Fibroblast of skin of left quadriceps (primary cell): ENCODE results near the gene TMEM219.
"Not testable (repeated sequence)": the region's sequence is repeated elsewhere in the genome, so short reads cannot be mapped to it uniquely, and the experiment has no call there.

ENCODE experiments used
- DNase-seq, 2 experiments: peaks; one replicate each; pipeline ENCODE4 v3.0.0-alpha.2; 2013; ENCODE audit warnings: low read depth in 2 of 2

TMEM219 gene

DNA sequence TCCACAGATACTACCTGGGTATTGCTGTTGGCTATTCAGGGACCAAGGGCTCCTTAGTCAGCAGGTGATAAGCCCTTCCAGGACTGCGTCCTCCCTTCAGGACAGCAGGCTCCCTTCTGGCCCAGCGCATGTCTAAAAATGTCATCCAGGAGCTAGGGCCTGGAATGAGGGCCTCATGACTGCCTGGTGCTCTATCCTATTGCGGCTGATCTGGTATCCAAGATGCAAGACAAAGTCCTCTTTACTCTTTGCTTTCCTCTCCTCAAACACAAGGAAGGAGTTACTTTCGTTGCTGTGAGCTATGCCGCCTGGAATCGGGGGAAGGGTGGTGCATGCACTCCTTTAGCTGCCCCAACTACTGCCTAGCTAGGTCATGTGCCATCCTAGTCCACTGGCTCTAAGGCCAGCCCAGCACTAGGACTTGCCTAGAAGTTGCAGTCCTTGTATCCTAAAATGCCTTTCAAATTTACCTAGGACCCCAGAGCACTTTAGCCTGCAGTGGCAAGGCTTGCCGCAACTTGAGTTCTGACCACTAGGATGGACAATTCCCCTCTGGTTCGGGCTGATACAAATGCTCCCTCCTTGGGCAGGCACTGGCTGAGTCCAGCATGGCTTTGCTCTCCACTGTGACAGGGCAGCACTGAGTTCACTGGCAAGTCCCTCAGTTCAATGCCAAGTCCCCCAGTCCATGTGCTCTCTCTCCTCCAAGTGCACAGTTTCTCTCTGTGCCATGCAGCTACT lies 10.1 kb upstream of the TMEM219 start:
- DNase-seq, result no peak

DNA sequence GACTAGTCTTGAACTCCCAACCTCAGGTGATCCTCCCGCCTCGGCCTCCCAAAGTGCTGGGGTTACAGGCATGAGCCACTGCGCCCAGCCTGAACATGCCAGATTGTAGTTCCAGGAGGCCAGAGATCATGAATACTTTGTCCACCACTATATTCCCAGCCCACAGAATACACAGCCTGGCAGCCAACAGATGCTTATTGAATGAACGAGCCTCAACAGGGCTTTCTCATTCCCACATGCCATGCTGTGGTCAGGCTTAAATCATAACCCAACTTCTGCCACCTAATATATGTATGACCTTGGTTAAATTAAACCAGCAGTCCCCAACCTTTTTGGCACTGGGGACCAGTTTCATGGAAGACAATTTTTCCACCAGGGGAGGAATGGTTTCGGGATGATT lies 3.1 kb upstream of the TMEM219 start:
- DNase-seq, result no peak

DNA sequence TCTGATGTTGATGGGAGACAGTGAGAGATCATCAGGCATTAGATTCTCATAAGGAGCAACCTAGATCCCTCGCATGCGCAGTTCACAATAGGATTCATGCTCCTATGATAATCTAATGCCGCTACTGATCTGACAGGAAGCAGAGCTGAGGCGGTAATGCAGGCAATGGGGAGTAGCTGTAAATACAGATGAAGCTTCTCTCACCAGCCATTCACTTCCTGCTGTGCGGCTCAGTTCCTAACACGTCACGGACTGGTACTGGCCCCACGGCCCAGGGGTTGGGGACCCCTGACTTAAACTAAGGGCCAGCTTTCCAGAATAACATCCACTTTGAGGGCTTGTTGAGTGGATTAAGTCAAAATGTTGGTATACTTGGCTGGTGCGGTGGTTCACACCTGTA lies 2.6 kb upstream of the TMEM219 start:
- no peak for DNase-seq

DNA sequence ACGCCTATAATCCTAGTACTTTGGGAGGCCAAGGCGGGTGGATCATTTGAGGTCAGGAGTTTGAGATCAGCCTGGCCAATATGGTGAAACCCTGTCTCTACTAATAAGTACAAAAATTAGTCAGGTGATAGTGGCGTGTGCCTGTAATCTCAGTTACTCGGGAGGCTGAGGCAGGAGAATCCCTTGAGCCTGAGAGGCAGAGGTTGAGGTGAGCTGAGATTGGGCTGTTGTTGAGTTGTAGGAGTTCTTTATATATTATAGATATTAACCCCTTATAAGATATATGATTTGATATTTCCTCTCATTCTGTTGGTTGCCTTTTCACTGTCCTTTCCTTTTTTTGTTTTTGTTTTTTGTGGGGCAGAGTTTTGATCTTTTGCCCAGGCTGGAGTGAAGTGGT lies 2.1 kb upstream of the TMEM219 start:
- DNase-seq, result not testable (repeated sequence)

DNA sequence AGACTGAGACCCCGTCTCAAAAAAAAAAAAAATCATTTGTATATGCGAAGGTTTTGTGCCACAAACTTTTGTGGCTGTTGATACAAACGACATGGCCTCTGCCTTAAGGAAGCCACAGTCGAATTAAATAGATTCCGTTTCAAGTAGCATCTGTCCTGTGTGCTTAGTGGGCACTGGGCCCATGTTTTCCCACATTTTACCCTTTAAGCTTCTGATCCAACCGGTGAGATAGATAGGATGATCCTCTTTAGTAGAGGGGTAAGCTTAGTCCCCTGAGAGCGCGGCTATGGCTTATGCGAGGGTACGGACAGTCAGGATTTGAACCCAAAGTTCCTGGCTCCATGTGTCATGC lies 776 bp upstream of the TMEM219 start:
- no peak for DNase-seq

DNA sequence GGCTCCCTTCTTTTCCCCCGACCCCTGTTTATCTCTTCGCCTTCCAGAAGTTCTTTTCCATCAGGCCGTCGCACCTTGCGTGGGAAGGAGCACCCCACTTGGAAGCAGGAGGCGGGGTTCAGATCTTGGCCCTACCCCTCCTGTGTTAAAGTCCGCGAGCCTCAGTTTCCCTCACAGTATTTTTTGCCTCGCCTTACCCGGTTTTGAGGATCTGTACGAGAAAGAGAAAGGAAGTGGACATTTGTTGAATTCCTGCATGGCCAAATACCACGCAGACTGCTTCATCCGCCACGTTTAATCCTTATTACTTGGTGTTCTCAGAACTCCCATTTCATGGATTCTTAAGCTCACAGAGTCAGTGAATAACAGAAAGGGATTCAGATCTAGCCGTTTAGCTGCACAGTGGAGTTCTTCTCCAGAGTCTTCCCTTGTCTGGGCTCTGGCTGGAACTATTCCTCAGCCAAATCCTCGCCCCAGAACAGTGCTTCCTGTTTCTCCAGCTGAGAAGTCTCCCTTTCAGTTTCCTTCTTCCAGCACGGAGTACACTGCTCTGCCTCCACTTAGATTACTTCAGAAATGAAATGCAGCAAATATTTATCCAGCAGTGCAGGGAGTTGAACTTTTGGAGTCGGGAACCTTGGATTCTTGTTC lies 590 bp downstream of the TMEM219 start:
- DNase-seq, result no peak

DNA sequence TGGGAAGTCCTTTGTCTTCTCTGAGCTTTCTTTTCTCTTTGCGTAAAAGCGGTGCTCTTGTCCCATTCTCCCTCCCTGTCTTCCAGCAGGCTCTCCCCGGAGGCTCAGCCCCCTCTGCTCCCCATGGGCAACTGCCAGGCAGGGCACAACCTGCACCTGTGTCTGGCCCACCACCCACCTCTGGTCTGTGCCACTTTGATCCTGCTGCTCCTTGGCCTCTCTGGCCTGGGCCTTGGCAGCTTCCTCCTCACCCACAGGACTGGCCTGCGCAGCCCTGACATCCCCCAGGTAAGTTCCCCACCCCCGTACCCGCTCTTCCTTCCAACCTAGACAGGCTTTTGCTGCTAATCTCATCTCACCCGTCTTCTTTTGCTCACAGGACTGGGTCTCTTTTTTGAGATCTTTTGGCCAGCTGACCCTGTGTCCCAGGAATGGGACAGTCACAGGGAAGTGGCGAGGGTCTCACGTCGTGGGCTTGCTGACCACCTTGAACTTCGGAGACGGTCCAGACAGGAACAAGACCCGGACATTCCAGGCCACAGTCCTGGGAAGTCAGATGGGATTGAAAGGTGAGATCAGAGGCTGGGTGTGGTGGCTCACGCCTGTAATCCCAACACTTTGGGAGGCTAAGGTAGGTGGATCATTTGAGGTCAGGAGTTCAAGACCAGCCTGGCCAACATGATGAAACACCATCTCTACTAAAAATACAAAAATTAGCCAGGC lies 1.3 kb downstream of the TMEM219 start:
- no peak for DNase-seq

DNA sequence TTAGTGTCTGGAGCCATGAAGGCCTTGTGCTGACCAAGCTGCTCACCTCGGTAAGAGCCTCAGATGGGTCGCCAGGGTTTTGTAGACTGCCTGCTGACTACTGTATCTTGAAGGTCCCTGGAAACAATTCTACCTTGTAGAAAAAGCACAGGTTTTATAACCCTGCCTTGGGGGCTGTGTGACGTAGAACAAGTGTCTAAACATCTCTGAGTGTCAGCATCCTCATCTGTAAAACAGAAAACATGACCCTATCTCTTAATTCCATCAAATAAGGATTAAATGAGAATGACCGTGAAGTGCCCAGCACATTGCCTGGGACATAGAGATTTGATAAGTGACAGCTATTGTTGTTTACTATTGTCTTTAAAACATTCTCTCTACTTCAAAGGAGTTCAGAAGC lies 6.3 kb downstream of the TMEM219 start:
- DNase-seq, result no peak

DNA sequence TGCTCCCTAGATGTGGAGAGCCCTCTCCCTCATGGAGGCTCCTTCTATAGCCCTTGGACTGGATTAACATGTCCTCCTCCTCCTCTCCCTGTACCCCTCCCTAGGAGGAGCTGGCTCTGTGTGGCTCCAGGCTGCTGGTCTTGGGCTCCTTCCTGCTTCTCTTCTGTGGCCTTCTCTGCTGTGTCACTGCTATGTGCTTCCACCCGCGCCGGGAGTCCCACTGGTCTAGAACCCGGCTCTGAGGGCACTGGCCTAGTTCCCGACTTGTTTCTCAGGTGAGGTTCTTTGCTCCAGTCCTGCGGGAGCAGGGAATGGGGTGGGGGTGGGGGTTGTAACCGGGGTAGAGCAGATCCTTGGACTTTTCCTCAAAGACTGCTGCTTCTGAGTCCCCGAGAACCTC lies 9.4 kb downstream of the TMEM219 start:
- no peak for DNase-seq

DNA sequence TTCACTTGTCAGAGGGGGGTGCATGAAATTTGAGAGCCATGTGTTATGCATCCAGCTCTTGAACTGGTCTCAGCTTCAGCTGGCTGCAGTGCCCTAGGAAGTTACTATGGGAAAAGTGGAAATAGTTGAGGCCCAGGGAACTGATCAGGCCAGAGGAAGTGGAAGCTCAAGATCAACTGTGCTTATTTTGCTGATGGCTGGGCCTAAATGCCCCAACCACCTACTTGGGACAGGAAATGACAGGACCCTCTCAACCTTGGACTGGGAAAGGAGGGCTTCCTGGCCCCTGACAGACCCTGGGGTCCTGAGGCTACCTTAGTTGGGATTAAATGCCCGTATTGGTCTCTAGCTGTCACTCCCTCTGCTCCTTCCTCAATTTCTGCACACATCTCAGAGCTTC lies 10.6 kb downstream of the TMEM219 start:
- DNase-seq, result no peak

DNA sequence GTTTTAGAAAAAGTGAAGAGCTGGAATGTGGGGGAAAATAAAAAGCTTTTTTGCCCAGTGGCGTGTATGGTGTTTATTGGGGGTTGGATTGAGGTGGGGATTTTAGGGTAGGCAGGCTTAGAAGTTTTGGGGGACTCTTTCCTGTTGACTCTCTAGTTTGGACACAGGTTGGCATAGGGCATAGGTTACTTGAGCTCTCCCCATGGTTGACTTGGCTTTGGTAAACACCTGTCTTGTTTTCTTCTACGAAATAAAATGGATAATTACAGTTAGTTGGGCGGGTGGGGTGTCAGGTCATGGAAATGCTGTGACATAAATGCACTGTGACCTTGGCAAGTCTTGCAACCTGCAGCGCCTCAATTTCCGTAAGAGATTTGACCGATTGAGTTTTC lies 11.1 kb downstream of the TMEM219 start:
- no peak for DNase-seq

DNA sequence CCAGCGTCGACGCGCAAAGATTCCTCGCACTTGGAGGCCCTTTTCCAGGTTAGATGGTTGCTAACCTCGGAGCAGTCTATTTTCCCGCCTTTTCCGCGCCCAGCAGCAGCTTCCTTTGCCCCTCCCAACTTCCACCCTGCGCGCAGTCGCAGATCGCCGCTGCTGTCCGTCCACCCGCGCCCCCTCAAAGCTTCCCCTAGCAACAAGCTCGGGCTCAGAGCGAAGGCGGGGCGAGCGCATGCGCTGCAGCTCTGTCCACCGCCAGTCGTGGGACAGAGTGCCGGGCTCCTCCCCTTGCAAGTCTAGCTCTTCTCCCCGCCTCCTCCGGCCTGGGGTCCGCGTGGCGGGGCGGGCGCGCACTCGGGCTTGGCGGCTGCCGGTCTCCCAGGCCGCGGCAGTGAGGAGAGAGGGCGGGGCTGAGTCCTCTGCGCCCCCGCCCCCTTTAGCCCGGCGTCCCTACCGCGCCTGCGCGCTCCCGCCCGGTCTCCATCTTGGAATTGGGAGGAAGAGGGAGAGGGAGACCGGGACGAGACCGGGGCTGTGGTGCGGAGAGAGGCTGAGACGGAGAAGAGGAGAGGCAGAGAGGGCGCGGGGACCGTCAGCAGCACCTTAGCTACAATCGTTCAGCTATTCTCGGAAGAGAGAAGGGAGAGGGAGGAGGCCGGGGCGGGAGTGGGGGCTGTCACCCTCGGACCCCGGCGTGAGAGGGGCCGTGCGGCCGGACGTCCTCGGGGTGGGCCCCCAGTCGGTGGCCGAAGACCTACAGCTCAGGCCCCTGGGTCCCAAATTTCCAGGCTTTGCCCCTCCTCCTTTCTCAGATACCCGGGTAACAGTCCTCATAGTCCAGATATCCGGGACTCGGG lies 11.7 kb downstream of the TMEM219 start, which contains the start of gene TAOK2:
Gene TAOK2 (plus strand): TSS at position 485 of the 863 bp plus-strand sequence. CDS start 3,905 bp downstream, outside the sequence.
- DNase-seq, result peak; percentile 98 to 99

DNA sequence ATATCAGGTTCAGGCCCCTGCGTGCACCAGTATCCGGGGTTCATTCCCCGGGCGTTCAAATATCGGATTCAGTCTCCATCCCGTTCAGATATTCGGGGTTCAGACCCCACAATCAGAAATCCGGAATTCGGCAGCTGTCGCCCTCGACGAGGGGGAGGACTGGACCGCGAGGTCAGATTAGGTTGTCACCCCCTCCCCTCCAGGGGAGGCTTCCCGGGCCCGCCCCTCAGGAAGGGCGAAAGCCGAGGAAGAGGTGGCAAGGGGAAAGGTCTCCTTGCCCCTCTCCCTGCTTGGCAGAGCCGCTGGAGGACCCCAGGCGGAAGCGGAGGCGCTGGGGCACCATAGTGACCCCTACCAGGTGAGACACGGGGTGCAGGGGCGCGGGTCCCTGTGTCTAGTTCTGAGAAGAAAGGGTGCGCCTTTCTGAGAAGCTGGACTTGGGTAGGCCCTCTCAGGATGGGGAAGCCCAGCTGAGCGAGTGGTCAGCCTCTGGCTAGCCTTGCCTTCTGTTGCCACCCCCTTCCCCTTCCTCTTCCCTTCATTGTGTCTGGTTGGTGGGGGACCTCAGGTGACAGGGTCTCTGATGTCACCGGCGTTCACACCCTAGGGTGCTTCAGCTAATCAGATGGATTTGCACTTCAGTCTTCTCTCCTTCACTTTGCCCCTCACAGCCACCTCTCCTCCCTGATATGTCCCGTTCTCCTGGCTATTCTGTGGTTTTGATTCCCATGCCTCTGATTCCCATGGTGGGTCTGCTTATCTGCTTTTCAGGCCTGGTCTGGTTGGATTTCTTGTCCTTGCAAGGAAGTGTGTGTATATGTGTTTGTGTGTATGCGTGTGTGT lies 12.6 kb downstream of the TMEM219 start:
- no peak for DNase-seq

DNA sequence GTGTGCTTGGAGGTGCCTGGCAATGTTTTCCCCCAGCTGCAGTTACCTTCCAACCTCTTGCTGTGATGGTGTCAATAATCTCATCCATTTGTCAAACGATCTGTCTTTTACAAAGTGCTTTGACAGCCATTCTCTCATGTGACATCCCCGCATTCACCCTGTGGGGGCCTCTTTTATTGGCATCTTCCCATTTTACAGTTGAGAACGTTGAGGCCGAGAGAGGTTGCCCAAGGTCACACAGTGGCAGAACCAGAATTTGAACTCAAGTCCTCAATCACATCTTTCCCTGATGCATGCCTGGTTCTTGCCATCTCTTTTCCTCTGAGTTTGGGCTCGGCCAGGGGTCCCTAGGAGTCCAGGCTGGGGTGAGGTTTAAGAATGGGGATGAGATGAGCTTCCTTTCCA lies 13.3 kb downstream of the TMEM219 start:
- DNase-seq, result no peak

DNA sequence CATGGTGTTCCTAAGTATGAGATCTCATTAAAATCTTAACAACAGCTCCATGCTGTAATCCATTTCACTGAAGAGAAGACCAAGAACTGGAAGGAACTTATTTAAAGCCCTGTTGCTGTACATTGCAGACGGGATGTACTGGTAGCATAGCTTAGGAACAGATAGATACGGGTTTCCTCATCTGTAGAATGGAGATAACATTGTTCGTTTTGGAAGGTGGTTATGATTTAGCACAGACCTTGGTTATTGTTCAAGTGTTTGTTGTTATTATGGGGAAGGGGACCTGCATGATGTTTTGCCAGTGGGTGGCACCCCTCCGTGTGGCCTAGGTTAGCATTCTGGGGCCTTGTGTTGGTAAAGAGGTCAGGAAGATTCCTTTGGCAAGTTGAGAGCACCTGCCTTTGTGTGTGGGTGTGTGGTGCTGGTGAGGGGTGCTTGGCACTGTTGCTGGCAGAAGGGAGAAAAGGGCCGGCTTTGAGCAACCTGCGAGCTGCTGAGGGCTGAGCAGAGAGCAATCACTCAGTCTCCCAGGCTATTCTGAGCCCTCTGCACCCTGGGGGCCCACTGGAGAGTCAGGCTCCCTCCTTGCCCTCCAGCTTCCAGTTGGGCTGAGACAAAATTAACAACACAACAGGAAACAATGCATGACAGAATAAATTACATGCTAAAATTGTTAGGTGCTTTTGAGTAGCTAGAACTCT lies 14.1 kb downstream of the TMEM219 start:
- DNase-seq, result no peak

DNA sequence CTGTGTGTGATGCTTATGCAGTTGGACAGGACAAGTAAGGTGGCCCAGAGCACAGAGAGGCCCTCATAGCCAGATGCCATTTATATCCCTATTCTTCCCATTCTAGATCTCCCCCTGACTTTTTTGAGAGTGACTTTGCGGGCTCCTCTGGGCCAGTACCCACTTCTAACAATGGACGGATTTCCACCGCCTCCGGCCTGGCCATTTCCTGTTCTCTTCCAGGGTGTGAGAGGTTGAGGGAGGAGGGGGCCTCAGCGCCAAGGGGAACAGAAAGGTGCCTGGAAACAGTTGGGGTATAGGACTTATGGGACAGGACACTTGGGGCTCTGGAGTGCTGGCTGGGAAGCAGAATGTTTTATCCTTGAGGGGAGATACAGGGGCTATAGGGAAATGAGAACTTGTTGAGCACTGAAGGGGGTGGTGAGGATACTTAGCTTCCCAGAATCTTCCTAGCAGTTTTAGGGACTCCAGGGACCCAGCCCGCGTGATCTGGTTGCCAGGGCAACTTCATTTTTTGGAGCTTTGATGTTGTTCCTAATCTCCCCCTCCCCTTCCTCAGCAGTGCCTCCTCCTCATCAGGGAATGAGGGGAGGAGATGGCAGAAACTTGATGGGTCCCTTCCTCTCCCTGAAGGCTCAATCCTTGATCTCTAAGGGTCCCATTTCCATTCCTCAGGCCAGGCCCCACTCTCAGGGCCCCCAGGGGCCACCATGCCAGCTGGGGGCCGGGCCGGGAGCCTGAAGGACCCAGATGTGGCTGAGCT lies 15.4 kb downstream of the TMEM219 start:
- DNase-seq, result no peak

DNA sequence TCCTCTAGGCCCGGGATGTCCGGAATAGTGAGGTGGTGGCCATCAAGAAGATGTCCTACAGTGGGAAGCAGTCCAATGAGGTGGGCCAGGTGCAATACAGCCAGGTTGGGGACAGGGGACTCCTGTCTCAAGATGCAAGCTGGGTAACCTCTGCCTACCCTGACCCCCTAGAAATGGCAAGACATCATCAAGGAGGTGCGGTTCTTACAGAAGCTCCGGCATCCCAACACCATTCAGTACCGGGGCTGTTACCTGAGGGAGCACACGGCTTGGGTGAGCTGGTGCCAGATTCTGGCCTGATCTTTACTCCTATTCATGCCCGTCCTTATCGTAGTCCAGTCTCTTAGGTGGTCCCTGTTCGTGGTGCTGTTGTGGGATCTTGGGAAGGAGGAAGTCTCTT lies 16.2 kb downstream of the TMEM219 start:
- DNase-seq, result no peak

DNA sequence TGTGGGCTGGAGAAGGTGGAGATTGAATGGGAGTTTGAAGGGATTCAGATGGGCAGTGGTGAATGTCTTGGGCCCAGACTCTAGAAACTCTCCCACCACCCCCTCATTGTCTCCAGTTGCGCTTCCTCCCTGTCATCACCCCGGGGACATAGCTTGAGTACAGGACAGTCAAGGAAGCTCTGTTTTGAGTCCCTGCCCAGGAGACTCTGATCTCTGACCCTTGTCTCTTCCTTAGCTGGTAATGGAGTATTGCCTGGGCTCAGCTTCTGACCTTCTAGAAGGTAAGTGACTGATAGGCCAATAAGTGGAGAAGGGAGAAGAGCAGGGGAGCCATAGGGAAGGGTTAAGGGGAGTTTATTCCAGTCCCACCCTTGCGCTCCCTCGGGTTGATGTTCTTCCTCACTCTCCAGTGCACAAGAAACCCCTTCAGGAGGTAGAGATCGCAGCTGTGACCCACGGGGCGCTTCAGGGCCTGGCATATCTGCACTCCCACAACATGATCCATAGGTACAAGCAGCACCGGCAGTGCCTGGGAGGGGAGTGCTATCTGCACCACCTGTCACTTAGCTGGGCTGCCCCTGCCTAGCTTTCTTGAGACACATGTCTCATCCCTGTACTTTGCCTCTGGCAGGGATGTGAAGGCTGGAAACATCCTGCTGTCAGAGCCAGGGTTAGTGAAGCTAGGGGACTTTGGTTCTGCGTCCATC lies 16.8 kb downstream of the TMEM219 start:
- no peak for DNase-seq
